ENCODE data around the gene ZRANB3. TPM values are rescaled to one million over a fixed set of nuclear protein-coding genes. Genes with fewer than 3 reads are reported as not detected.
"Not testable (repeated sequence)": the region's sequence is repeated elsewhere in the genome, so short reads cannot be mapped to it uniquely, and the experiment has no call there.

Gene ZRANB3
- total RNA-seq, 1 donor from 2014 or later: 16.5 TPM

DNA sequence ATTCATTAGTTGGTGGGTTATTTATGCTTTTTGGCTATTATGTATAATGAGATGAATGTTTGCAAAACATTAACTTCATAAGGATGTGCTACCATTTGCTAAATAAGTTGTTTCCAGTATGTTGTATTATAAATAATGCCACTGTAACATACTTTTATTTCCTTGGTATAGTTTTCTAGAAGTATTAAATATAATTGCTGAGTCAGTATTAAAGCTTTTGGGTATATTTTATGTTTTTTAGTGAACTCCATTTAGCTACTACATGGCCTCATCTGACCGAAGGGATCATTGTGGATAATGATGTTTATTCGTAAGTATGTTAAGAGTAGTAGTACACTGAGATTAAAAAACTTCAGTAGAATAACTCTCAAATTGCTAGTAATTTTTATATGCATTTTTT lies 405.1 kb downstream of the ZRANB3 start:
- H3K9me3 Mint-ChIP-seq: no peaks in the 10 kb centered on the region

DNA sequence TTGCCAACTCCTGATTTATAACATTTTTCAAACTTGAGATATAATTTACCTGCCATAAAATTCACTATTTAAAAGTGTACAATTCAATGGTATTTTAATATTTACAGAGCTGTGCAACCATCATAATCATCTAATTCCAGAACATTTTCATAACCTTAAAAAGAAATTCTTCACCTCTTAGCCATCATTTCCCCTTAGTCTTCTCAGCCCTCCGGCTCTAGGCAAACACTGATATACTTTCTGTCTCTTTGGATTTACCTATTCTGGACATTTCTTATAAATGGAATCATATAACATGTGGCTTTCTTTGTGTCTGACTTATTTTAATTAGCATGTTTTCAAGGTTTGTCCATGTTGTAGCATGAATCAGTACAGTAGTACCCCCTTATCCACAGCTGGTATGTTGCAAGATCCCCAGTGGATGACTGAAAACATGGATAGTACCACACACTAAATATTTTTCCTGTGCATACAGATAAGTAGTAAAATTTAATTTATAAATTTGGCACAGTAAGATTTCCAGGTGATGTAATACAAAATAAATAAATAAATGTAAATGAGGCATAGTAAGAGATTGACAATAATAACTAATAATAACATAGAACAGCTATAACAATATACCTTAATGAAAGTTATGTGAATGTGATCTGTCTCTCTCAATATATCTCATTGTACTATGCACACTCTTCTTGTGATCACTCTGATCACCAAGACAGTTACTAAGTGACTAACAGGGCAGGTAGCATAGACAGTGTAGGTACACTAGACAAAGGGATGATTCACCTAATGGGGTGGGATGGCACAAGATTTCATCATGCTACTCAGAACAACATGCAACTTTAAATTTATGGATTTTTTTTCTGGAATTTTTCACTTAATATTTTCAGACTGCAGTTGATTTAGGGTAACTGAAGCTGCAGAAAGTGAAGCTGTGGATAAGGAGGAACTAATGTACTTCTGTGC lies 405.8 kb downstream of the ZRANB3 start:
- Mint-ChIP-seq H3K27ac (no peak overlapping the region), H3K4me1 (no peaks in the 10 kb centered on the region), H3K27me3 (ENCODE audit: low read depth) (no peaks in the 10 kb centered on the region), H3K4me3 (no peak overlapping the region), H3K36me3 (peaks cover 33% of the 10 kb centered on the region), H3K9me3 (no peaks in the 10 kb centered on the region)
- TF ChIP-seq, protein P1, sequence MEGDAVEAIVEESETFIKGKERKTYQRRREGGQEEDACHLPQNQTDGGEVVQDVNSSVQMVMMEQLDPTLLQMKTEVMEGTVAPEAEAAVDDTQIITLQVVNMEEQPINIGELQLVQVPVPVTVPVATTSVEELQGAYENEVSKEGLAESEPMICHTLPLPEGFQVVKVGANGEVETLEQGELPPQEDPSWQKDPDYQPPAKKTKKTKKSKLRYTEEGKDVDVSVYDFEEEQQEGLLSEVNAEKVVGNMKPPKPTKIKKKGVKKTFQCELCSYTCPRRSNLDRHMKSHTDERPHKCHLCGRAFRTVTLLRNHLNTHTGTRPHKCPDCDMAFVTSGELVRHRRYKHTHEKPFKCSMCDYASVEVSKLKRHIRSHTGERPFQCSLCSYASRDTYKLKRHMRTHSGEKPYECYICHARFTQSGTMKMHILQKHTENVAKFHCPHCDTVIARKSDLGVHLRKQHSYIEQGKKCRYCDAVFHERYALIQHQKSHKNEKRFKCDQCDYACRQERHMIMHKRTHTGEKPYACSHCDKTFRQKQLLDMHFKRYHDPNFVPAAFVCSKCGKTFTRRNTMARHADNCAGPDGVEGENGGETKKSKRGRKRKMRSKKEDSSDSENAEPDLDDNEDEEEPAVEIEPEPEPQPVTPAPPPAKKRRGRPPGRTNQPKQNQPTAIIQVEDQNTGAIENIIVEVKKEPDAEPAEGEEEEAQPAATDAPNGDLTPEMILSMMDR (IDR thresholded peaks at IDR 0.05; ENCODE audit: unreplicated experiment): no peak
- no peak for DNase-seq (ENCODE audit: low spot score in 2 of 2, unreplicated experiment in 2 of 2)

More for the DNA sequence above, 405.1 kb downstream of the ZRANB3 start:
- H3K27me3 Mint-ChIP-seq (ENCODE audit: low read depth): no peaks in the 10 kb centered on the region
- no peak overlapping the region for H3K4me3 Mint-ChIP-seq
- TF ChIP-seq, protein P1 (IDR thresholded peaks at IDR 0.05; ENCODE audit: unreplicated experiment): no peak
- H3K27ac Mint-ChIP-seq: no peak overlapping the region
- DNase-seq (ENCODE audit: low spot score in 2 of 2, unreplicated experiment in 2 of 2): no peak
- no peaks in the 10 kb centered on the region for H3K4me1 Mint-ChIP-seq
- peaks cover 37% of the 10 kb centered on the region for H3K36me3 Mint-ChIP-seq

DNA sequence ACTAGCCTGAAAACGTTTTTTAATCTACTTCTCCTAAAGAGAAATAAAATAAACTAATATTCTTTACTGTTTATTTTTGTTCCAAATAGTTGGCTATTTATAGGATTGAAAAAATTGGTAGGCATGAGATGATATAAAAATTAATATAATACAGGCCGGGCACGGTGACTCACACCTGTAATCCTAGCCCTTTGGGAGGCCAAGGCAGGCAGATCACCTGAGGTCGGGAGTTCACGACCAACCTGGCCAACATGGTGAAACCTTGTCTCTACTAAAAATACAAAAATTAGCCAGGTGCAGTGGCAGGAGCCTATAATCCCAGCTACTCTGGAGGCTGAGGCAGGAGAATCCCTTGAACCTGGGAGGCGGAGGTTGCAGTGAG lies 409.4 kb downstream of the ZRANB3 start:
- not testable (repeated sequence) for H3K4me1 Mint-ChIP-seq; H3K27me3 Mint-ChIP-seq (ENCODE audit: low read depth); H3K9me3 Mint-ChIP-seq; DNase-seq (ENCODE audit: low spot score in 2 of 2, unreplicated experiment in 2 of 2); H3K4me3 Mint-ChIP-seq; H3K27ac Mint-ChIP-seq
- H3K36me3 Mint-ChIP-seq: peaks cover 29% of the 10 kb centered on the region

DNA sequence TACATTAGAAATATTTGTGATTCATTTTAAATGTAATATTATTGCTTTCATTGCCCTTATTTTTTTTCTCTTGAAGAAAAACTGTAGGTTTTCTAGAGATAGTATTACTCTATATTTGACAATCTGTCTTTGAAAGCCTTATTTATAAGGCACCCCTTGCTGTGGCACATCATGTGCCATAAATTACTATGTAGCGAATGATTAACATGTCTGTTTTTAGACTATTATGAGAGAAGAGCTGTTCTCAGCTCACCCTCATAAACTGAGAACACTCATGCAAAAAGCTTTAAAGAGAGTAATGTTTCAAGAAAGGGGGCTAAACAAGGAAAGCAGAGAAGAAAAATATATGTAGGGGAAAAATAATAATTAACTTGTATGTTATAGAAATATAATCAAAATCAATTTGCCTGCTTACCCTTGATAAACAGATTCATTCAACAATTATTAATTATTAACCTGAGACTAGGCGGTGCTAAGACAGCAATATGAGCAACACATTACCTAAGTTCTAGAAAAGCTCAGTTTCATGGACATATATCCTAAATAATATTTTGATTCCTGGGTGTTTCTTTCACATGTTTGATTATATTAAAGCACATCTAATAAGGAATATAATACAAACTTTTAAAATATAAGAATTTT lies 409.9 kb downstream of the ZRANB3 start:
- TF ChIP-seq, protein P1 (IDR thresholded peaks at IDR 0.05; ENCODE audit: unreplicated experiment): no peak
- no peaks in the 10 kb centered on the region for H3K27me3 Mint-ChIP-seq (ENCODE audit: low read depth)
- no peaks in the 10 kb centered on the region for H3K9me3 Mint-ChIP-seq
- no peaks in the 10 kb centered on the region for H3K4me1 Mint-ChIP-seq
- no peak overlapping the region for H3K4me3 Mint-ChIP-seq
- peaks cover 25% of the 10 kb centered on the region for H3K36me3 Mint-ChIP-seq
- no peak for DNase-seq (ENCODE audit: low spot score in 2 of 2, unreplicated experiment in 2 of 2)
- no peak overlapping the region for H3K27ac Mint-ChIP-seq

DNA sequence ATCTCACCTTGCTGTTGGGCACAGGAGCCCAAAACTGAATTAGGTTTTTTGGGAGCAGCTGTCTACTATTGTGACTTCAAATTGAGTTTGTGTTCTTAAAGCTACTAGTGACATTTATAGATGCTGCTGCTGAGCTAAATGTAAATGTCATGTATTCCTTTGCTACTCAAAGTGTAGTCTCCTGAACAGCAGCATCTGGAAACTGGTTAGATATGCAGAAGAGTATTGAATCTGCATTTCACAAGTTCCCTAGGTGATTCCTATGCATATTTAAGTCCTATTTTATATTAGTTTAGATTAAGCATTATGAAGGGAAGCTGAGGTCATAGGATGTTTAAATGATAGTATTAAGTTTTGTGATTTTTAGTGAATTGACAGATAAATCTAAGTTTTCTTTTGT lies 411.4 kb downstream of the ZRANB3 start:
- H3K9me3 Mint-ChIP-seq: no peaks in the 10 kb centered on the region
- no peak overlapping the region for H3K4me3 Mint-ChIP-seq

More for the DNA sequence above, 411.4 kb downstream of the ZRANB3 start:
- H3K36me3 Mint-ChIP-seq: peaks cover 22% of the 10 kb centered on the region
- no peaks in the 10 kb centered on the region for H3K27me3 Mint-ChIP-seq (ENCODE audit: low read depth)
- no peak for DNase-seq (ENCODE audit: low spot score in 2 of 2, unreplicated experiment in 2 of 2)
- TF ChIP-seq, protein P1 (IDR thresholded peaks at IDR 0.05; ENCODE audit: unreplicated experiment): no peak
- H3K27ac Mint-ChIP-seq: no peak overlapping the region
- no peaks in the 10 kb centered on the region for H3K4me1 Mint-ChIP-seq
